GM12891 (cell line): Measurements from ENCODE around the gene CYP2C18.
"Not testable (repeated sequence)": the region's sequence is repeated elsewhere in the genome, so short reads cannot be mapped to it uniquely, and the experiment has no call there.

ENCODE experiments used
- POLR2A ChIP-seq: IDR thresholded peaks from 2 replicates; pipeline ENCODE4 v1.6.1; 2011; ENCODE audit warnings: low read depth, low read length, control low read depth
- POLR2AphosphoS5 ChIP-seq: IDR thresholded peaks from 2 replicates; pipeline ENCODE4 v1.6.1; 2011; ENCODE audit warnings: low read depth, low read length, control low read depth
- POU2F2 ChIP-seq: IDR thresholded peaks from 2 replicates; pipeline ENCODE4 v1.6.1; 2011; ENCODE audit warnings: low read depth, mild to moderate bottlenecking, control low read depth, low read length, moderate library complexity
- SPI1 ChIP-seq: IDR thresholded peaks from 2 replicates; pipeline ENCODE4 v1.6.1; 2011; ENCODE audit warnings: low read depth, low read length, control low read depth
- TAF1 ChIP-seq: IDR thresholded peaks from 2 replicates; pipeline ENCODE4 v1.6.1; 2011; ENCODE audit warnings: low read depth, low read length, control low read depth

- not testable (repeated sequence) for TF ChIP-seq POU2F2, SPI1, POLR2A, TAF1, POLR2AphosphoS5
These were observed 20.5 kb upstream of the CYP2C18 start for GRCh38 chr10:94663061-94663460.
